Kidney capillary endothelial cell (primary cell): ENCODE data around the gene TMEM61.
A peak's percentile ranks its signal among the peaks of the same experiment; 100 is the strongest.

ENCODE experiments used
- DNase-seq: peaks from one replicate; pipeline ENCODE4 v3.0.0-alpha.2; 2018; ENCODE audit warnings: low spot score

TMEM61 gene

DNA sequence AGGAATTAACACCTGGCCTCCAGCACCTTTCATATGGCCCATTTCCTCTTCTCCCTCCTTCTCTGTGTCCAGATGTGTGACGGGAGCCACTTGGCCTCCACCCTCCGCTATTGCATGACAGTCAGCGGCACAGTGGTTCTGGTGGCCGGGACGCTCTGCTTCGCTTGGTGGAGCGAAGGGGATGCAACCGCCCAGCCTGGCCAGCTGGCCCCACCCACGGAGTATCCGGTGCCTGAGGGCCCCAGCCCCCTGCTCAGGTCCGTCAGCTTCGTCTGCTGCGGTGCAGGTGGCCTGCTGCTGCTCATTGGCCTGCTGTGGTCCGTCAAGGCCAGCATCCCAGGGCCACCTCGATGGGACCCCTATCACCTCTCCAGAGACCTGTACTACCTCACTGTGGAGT, 5.6 kb downstream of the TMEM61 start:
- no peak for DNase-seq

DNA sequence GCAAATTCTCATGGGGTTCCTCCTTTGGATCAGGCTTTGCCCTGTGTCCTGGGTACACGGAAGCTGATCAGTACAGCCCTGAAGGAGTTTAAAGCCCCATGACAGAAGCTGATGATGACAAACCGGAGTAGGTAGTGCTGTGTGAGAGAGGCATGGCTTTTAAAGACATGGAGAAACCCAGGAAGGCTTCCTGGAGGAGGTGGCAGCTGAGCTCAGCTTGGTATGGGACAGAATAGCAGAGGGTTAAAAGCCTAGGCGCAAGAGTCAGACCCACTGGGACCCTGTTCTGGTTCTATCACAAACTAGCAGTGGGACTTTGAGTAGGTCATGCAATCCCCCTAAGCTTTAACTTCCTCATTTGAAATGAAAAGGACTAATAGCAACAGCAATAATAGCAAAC, 6.1 kb downstream of the TMEM61 start:
- no peak for DNase-seq

DNA sequence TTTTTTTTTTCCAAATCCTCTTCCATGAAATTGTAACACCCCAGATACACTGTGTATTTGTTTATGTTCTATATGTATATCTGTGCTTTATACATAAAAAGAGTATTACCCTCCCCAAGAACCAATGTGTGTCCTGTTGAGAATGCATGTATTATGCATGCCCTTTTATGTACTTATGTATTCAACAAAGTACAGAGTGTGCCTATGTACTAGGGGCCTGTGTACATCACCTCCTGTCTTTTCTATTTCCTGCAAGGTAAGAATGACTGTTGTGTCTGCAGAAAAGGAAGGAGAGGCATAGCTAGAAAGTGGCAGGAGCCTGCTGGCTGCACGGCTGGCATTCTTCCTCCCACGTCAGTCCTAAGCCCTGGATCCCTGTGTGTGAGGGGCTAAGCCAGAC, 7.0 kb downstream of the TMEM61 start:
- DNase-seq: no peak

DNA sequence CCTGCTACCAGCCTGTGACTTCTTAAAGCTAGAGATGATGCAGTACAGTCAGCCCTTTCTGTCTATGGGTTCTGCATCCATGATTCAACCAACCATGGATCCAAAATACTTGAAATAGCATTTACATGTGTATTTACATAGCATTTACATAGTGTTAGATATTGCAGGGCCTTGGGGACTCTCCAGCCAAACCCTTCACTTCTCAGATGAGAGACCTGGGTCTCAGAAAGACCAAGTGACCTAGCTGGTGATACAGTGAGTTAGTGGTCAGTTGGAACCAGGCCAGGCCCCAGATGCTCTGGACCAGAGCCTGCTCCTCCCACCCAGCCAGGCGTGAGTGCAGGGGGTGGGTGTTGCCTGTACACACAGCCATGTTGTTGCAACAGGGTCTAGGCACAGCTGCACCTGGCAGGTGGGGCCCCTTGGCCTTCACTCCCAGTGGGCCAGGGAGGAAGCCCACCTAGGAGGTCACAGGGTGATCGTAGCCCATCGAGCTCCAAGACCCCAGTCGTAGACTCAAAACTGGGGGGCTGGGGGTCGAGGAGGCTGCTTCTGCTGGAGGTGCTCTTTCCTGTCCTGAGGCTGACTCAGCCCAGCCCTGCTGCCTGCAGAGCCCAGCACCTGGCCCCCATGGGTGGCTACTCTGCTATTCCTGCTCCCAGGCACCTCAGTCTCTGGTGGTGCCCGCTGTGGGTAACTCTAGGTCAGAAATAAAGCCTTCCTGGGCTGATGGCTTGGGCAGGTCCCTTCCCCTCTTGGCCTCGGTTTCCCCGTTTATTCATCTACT, 7.7 kb downstream of the TMEM61 start:
- DNase-seq: no peak

GRCh38 chr1:54988975-54989374, 8.5 kb downstream of the TMEM61 start:
- DNase-seq: no peak

DNA sequence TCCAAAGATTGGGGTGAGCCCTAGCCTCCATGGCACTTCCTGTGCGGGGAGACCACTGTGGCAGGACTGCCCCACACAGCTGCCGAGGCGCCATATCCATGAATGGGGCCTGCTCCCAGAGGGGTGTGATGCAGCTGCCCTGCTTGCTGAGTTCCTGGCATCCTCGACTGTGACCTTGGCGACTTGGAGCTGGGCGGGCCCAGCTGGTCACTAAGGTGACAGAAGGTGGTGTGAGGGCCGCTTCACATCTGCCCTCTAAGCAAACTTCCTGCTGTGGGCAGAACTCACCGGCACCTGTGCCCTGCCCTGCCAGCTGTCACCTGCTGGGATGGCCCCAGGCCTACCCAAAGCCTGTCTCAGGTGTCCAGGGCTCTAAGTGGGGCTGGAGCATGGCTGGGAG, 9.0 kb downstream of the TMEM61 start:
- no peak for DNase-seq

DNA sequence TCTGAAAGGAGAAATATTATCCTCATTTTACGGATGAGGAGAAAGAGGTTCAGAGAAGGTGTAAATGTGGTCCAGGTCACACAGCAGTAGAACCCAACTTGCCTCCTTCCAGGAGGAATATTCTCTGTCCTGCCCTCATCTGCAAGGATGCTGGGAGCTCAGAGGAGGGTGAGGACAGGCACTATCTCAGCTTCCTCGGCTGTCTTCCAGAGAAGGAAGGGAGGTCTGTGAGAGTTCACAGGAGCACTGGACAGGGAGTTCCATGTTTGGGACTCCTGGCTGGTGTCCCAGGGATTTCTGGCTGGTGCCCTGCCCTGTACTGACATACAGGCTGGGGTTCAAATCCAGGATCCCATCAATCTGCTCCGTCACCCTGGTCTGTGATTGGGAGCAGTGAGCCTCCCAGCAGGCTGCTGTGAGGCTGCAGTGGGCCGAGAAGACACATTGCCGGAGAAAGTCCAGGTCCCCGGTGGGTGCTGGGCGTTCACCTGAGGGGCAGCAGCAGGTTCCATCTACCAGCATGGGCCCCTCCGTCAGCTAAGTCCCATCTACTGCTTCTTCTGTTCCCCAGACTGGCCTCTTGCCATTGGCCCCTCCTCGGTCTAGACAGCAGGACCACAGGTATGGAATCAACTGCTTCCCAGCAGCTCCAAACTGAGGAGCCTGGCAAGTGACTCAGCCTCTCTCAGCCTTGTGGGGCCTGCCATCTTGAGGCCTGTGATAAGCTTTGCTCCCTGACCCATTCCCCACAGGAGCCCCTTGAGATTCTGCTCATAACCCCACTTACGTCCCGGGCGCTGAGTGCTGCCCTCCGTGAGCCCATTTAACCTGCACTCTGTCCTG, 9.8 kb downstream of the TMEM61 start:
- no peak for DNase-seq

DNA sequence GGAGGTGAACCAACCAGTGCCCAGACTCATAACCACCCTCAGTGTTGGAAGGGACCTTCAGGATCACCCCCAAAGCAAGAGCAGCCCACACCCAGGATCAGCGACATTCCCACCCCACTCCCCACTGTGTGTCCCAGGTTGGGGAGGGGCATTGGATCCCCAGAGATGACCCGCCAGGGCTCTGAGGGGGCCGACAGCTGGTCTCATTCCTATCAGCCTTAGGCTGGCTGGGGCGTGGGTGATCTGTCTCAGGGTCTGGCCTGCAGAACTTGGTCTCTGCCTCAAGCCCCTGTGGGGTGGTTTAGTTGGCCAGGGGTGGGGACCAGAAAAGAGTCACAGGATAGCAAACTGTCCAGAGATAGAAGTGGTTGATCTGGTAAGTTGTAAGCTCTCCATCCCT, 10.5 kb downstream of the TMEM61 start:
- no peak for DNase-seq

DNA sequence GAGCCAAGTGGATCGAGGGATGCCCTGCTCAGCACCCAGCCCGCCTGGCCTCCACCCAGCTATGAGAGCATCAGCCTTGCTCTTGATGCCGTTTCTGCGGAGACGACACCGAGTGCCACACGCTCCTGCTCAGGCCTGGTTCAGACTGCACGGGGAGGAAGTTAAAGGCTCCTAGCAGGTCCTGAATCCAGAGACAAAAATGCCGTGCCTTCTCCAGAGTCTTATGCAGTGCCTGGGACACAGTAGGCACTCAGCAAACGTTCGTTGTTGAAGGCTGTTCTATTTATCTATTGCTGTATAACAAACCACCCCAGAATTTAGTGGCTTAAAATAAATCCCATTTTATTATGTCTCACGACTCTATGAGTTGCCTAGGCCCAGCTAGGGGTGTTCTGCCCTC, 11.5 kb downstream of the TMEM61 start:
- DNase-seq: no peak

- DNase-seq: no peak
Measured at GRCh38 chr1:54993140-54993539, 12.7 kb downstream of the TMEM61 start.

DNA sequence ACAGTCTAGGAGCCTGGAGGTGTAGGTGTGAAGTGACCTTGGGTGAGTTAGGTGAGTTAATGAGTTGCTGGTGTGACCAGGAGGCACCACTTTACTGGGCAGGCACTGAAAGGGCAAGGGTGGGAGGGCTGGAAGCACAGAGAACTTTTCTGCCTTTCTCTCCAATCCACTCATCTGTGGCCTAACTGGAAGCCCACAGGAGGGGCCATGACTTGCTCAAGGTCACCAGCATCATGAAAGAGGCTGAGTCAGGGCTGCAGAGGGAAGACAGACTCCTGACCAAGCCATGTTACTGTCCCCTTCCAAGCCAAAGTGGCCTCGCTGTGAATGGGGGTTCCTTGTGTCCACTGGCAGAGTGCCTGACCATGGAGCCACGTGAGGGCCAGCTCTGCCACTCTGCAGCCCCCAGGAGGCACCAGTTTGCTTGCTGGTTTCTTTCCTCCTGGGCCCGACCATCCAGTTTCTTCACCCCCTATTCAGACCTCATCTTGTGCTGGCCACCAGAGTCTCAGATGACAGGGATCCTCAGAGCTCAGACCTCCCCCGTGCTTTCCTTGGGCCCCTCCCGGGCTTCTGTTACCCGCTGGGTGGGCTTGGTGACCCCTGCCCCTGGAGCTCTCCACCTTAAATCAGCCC, 14.0 kb downstream of the TMEM61 start:
- DNase-seq: no peak

DNA sequence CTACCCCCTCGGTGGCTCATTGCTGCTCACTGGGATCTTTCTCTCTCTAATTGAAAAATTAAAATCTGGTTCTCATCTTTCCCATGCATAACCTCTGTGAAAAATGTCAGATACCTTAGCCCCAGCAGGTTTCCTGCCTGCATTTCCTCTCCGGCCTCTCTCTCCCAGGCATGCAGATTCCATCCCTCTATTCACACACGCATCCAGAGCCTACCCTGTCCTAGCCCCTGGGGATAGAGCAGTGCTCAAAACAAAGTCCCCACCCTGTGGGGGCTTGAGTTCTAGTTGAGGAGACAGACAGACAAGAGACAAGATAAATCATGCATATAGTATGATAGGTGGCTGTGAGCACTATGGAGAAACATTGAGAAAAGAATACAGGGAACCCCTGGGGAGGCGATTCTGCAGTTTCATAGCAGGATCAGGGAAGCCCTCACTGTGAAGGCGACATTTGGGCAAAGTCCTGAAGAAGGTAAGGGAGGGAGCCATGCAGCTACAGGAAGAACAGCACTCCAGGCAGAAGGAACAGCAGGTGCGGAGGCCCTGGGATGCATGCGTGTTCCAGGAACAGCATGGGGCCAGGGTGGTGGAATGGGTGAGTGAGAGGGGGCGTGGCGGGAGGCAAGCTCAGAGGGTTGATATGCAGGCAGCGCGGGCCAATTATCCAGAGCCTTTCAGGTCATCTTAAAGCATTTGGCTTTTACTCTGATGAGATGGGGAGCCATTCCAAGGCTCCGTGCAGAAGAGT, 14.8 kb downstream of the TMEM61 start:
- DNase-seq: no peak

GRCh38 chr1:54995835-54996234, 15.4 kb downstream of the TMEM61 start:
- DNase-seq: no peak

- peak; percentile 50 for DNase-seq
Measured at GRCh38 chr1:54996359-54996868, 16.0 kb downstream of the TMEM61 start.

- no peak for DNase-seq
Measured at GRCh38 chr1:54996869-54997710, 16.7 kb downstream of the TMEM61 start.

- no peak for DNase-seq
Measured at GRCh38 chr1:54997711-54997986, 17.2 kb downstream of the TMEM61 start.

- no peak for DNase-seq
Measured at GRCh38 chr1:54998100-54998499, 17.7 kb downstream of the TMEM61 start.

DNA sequence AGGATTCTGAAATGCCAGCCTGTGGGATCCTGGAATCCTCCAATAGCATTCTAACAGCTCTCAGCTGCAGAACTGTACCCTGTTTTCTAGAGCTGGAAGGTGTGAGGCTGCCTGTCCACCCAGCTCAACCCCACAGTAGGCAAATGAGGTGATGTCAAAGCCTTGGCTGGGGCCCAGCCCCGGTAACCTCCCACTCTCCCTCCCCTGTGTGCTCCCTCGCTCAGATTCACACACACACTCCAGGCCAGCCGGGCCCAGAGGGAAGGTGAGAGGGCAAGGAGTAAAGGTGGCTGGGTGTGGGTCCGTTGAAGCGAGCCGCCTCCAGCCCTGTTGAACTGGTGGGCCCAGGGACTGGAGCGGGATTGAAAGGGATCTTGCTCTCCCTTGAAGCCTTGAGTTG, 18.2 kb downstream of the TMEM61 start, which contains the start of gene BSND:
Gene BSND, plus strand, starts transcription at position 257 of the 400 bp plus-strand sequence. CDS start 254 bp downstream, outside the sequence.
- no peak for DNase-seq

DNA sequence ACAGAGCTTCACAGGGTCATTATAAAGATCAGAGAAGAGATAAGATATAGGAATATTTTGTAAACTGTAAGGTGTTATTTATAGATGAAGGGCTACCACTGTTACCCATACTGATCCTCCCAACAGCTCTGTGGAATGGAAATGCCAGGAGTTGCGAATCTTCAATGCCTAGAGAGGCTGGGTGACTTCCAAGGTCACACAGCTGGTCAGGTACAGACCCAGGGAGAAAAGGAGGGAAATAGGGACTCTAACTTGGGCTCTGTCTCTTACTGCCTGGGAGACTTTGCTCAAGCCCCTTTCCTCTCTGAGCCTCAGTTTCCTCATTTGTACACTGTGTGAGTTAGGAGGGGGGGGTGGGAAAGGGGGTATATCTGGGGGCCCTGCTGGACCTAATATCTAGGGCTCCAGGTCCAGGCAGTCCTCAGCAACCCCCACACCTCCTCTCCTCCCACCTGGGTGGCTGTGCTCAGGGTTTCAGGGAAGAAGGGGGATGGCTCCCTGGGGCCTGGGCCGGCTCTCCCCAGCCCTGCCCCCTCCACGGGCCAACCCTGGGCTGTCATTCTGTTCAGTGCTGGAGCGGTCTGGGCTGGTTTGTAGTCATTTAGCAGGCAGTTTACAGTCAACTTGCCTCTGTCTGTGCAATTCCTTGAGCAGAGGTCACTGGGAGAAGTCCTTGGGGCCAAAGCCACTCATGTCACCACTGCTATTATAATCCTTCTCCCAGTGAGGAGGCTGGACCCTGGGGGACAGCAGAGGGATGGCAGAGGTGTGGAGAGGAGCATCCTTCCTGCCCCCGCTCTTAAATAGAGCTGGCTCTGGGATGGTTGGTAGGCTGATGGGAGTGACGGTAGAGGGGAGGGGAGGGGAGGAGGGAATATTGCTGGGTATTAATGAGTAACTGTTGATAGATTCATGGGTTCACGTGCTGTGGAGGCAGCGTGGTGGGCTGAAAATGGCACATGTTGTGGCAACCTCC, 20.0 kb downstream of the TMEM61 start:
- DNase-seq: no peak

GRCh38 chr1:55001311-55001710, 20.9 kb downstream of the TMEM61 start:
- DNase-seq: no peak
